OCI-LY1 (cell line): ENCODE measurements around the gene LGSN.

Source experiments
- EZH2 ChIP-seq: fragments of 200-600 bp; sonication (generic), shearing (Covaris generic); IDR thresholded peaks from 2 replicates; pipeline ENCODE4 v1.8.0; 2017; ENCODE audit warnings: borderline replicate concordance, mixed run types, mild to moderate bottlenecking, antibody characterized with exemption, low read length, moderate library complexity, mixed read lengths
- TF ChIP-seq, protein P1 (sequence below): fragments of 200-600 bp; sonication (generic), shearing (Covaris generic); IDR thresholded peaks from 2 replicates; pipeline ENCODE4 v1.5.1; 2017; ENCODE audit warnings: mild to moderate bottlenecking, antibody characterized with exemption, low read length, moderate library complexity, mixed read lengths

GRCh38 chr6:63333440-63333839, 13.7 kb upstream of the LGSN start:
- TF ChIP-seq, protein P1, sequence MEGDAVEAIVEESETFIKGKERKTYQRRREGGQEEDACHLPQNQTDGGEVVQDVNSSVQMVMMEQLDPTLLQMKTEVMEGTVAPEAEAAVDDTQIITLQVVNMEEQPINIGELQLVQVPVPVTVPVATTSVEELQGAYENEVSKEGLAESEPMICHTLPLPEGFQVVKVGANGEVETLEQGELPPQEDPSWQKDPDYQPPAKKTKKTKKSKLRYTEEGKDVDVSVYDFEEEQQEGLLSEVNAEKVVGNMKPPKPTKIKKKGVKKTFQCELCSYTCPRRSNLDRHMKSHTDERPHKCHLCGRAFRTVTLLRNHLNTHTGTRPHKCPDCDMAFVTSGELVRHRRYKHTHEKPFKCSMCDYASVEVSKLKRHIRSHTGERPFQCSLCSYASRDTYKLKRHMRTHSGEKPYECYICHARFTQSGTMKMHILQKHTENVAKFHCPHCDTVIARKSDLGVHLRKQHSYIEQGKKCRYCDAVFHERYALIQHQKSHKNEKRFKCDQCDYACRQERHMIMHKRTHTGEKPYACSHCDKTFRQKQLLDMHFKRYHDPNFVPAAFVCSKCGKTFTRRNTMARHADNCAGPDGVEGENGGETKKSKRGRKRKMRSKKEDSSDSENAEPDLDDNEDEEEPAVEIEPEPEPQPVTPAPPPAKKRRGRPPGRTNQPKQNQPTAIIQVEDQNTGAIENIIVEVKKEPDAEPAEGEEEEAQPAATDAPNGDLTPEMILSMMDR, result no peak
- no peak for TF ChIP-seq EZH2
